AG10803 (cell line): ENCODE measurements around the gene LSP1.
A peak's percentile ranks its signal among the peaks of the same experiment; 100 is the strongest.

ENCODE experiments used
- DNase-seq: peaks from one replicate; pipeline ENCODE4 v3.0.0; 2010; ENCODE audit warnings: low read depth
- H3K4me3 ChIP-seq: 2 replicates; pipeline ENCODE4 v1.5.1; 2011; ENCODE audit warnings: mild to moderate bottlenecking, low read length, control low read depth
- CTCF ChIP-seq: conservative IDR thresholded peaks from 2 replicates; pipeline ENCODE4 v1.5.1; 2011; ENCODE audit warnings: mild to moderate bottlenecking, low read length, control low read depth, inconsistent platforms

LSP1 gene

GRCh38 chr11:1834779-1835670 is 17.9 kb upstream of the LSP1 start, which contains the start of gene SYT8:
TSS of gene SYT8 (plus strand) at chr11:1834990. CDS start at chr11:1835106, 116 bp downstream.
- no peak for DNase-seq
- H3K4me3 ChIP-seq, result no peak within 1 kb of the TSS
- no peak for TF ChIP-seq CTCF

DNA sequence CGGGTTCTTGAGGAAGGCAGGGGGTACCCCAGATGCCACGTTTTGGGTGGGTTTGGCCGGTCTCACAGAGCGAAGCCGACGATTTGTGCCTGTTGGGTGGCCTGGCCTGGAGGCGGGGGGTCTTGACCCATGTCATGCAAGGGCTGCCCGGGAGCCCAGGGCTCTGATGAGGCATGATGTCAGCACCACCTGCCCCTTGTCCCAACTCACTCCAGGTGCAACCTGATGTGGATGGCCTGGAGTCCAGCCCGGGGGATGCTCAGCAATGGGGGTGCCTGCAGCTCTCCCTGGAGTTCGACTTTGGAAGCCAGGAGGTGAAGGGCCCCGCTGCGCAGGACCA is 17.2 kb upstream of the LSP1 start:
- no peak for TF ChIP-seq CTCF
- H3K4me3 ChIP-seq, result no peak overlapping the region
- DNase-seq, result no peak

- DNase-seq, result no peak
- no peak for TF ChIP-seq CTCF
- H3K4me3 ChIP-seq, result no peak overlapping the region
Measured at GRCh38 chr11:1836011-1836945, 16.6 kb upstream of the LSP1 start.

- peak; percentile 32 for DNase-seq
- peak; percentile 80 for TF ChIP-seq CTCF
Measured at GRCh38 chr11:1837171-1838076, 15.5 kb upstream of the LSP1 start.

DNA sequence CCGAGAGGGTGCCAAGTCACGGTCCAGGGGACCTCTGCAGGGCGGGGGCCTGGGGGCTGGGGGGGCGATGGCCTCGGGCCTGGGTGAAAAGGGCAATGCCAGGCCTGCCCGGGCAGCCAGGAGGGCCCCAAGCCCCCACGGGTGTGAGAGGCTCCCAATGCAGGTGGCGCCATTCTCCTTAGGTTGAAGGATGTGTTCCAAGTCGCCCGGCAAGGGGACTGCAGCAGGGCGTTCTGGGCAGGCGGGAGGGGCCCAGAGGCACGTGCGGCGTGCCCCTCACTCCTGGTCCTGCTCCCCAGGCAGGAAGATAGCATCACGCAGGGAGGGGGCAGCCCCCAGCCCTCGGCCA is 14.8 kb upstream of the LSP1 start:
- no peak overlapping the region for H3K4me3 ChIP-seq
- TF ChIP-seq CTCF, result no peak
- no peak for DNase-seq

More at GRCh38 chr11:1837171-1838076, 15.5 kb upstream of the LSP1 start:
- H3K4me3 ChIP-seq, result no peak overlapping the region

DNA sequence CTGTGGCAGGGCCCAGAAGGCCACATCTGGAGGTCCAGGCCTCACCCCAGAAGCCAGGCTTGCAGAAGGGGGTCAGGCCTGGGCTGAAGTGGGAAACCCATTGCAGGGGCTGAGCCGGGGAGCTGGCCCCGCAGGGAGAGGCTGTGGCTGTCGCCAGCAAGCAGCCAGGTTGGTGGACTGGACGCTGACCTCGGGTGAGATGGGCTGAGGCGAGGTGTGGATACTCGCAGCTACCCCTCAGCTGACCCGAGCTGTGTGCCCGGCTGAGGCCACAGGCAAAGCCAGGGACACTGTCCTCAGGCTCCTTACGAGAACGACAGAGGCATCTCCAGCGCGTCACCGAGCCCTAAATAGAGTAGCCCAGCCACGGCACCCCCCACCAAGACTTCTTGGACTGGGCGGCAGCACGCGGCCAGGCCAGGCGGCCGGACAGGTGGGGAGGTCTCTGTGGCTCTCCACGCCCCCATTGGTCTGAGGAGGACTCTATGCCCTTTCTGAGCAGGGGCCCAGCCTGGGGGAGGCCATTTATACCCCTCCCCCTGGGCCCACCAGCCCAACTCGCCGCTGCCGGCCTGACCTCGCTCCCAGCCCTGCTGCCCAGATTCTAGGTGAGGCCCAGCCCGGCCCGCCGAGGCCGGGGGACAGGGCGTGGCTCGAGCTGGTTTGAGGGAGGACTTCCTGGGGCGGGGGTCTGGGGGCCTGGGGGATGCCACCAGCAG is 14.3 kb upstream of the LSP1 start, which contains the start of gene TNNI2:
TSS of gene TNNI2 (plus strand) at position 556 of the 719 bp plus-strand sequence. CDS start 716 bp downstream, outside the sequence.
- no peak within 1 kb of the TSS for H3K4me3 ChIP-seq
- no peak for TF ChIP-seq CTCF
- no peak for DNase-seq
